Astrocyte of the spinal cord (primary cell): ENCODE data around the gene GRN.

Source experiments
- DNase-seq: peaks from one replicate; pipeline ENCODE4 v3.0.0; 2011; ENCODE audit warnings: low read depth, low spot score
- H3K4me3 ChIP-seq: 2 replicates; pipeline ENCODE4 v1.5.1; 2011; ENCODE audit warnings: low read depth, mild to moderate bottlenecking, low read length, moderate library complexity
- in situ Hi-C: cut with HindIII; loops from 2 replicates; pipeline ENCODE4 v1.10.0; 2017; ENCODE audit warnings: low sequenced_read_pairs
- TF ChIP-seq, protein P1 (sequence below): IDR thresholded peaks from 2 replicates; pipeline ENCODE4 v1.5.1; 2012; ENCODE audit warnings: low read depth, mild to moderate bottlenecking, low read length, inconsistent platforms

Gene GRN

DNA sequence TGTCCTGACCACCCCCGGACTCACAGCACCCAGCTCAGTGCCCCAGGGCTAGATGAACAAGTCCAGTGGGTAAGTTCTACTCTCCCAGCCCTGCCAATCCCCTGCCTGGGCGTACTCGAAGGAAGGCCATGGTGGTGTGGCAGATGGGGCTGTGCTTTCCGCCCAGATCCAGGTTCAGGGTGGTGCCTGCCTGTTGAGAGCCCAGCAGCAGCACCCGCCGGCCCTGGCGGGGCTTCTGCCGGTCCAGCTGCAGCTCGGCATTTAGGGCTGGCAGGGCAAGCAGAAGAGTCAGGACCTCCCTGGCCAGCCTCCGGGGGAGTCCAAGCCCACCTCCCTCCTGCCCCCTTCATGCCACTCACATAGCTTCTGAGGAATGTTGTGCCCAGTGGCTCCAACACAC, 34.8 kb downstream of the GRN start:
- no peak for DNase-seq
- H3K4me3 ChIP-seq, result no peak overlapping the region
- TF ChIP-seq, protein P1, sequence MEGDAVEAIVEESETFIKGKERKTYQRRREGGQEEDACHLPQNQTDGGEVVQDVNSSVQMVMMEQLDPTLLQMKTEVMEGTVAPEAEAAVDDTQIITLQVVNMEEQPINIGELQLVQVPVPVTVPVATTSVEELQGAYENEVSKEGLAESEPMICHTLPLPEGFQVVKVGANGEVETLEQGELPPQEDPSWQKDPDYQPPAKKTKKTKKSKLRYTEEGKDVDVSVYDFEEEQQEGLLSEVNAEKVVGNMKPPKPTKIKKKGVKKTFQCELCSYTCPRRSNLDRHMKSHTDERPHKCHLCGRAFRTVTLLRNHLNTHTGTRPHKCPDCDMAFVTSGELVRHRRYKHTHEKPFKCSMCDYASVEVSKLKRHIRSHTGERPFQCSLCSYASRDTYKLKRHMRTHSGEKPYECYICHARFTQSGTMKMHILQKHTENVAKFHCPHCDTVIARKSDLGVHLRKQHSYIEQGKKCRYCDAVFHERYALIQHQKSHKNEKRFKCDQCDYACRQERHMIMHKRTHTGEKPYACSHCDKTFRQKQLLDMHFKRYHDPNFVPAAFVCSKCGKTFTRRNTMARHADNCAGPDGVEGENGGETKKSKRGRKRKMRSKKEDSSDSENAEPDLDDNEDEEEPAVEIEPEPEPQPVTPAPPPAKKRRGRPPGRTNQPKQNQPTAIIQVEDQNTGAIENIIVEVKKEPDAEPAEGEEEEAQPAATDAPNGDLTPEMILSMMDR, result no peak
- in situ Hi-C loops, result no loop called here

DNA sequence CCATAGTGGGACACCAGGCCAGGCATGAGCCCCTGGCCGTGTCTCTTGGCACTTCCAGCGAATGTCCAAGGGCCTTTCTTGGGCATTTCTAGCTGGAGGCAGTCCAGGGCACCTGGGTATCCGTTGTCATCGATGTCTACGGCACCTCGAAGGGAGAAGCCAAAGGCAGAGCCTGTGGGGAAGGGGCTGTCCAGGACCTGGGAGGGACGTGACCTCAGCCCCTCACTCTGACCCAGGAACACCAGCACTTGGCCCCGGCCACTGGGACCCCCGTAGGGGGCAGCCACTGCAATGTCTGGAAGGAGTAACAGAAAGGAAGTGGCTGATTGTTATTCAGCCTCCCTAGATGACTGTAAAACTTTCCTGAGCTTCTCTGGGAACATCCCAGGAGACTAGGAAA, 35.7 kb downstream of the GRN start:
- no peak for DNase-seq
- no peak overlapping the region for H3K4me3 ChIP-seq
- TF ChIP-seq, protein P1, result no peak
- in situ Hi-C loops, result no loop called here

DNA sequence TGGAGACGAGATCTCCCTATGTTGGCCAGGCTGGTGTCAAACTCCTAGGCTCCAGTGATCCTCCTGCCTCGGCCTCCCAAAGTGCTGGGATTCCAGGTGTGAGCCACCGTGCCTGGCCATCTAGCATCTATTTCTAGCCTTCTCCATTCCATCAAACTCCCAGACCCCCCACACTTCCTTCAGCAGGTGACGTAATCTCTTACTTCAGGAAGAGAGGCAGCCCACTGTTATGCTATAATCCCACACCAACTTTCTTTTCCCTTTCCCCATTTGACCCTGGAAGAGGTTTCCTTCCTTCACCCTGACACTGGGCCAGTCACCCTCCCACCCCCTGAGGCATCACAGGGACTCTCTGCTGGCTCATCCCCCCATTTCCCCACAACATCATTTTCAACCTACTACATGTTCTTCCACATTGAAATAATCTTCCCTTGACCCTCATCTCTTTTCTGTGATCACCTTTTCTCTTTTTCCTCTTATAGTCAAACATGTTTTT, 36.8 kb downstream of the GRN start:
- in situ Hi-C loops, result no loop called here
- no peak for DNase-seq
- TF ChIP-seq, protein P1, result no peak
- no peak overlapping the region for H3K4me3 ChIP-seq

DNA sequence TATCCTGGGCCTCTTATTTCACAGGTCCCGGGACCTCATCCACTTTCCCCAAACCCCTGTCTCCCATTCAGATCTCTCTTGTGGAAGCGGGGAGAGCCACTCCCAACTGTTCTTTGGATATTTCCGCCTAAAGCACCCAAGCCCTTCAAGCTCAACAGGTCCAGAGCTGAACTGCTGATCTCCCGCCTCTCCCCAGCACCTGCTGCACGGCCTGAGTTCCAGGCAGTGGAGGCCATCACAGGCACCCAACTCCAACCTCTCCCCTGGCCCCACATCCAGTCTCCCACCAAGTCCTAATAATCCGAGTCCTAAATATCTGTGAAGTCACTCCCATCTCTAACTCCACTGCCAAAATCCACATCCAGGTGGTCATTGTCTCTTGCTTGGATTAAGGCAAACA, 37.8 kb downstream of the GRN start:
- TF ChIP-seq, protein P1, result no peak
- DNase-seq, result no peak
- in situ Hi-C loops, result no loop called here
- H3K4me3 ChIP-seq, result no peak overlapping the region

DNA sequence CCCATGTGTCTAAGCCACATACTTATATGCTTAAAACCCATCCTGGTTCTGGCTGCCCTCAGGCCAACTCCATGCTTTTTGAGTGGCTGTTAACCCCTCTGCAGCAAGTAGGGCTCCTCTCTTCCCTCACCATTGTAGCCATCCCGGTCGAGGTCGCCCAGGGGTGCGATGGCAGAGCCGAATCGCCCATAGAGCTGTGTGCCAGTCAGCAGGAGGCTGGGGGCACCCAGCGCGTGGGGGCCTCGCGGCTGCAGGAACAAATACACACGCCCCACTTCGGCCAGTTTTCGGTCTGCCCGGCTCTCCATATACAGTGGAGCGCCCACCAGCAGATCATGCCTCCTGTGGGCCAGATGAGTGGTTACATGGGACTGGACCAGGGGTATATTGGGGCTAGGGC, 38.3 kb downstream of the GRN start:
- DNase-seq, result no peak
- TF ChIP-seq, protein P1, result no peak
- in situ Hi-C loops, result no loop called here
- H3K4me3 ChIP-seq, result no peak overlapping the region

DNA sequence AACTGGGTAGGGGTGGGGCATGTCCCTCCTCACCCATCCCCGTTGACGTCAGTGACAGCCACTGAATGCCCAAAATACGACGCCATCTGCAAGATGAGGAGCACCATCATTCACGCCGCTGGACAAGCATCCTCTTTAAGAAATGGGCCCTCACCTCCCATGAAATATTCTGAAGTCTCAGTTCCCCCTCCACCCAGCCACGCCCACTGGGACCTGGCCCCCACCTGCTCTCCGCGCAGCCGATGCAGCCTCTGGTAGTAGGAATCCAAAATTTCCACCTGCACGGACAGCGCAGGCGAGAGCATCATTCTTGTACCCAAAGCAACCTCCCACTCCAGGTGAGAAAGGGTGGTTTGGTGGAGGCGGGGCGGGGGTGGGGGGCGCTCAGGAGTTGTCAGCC, 38.8 kb downstream of the GRN start:
- TF ChIP-seq, protein P1, result no peak
- in situ Hi-C loops, result no loop called here
- no peak overlapping the region for H3K4me3 ChIP-seq
- no peak for DNase-seq
